HCT116 (cell line): Measurements from ENCODE around the gene HYLS1. TPM values are rescaled to one million over a fixed set of nuclear protein-coding genes. Genes with fewer than 3 reads are reported as not detected.

Source experiments
- ATAC-seq: fragments of 200-7000 bp; cut with Tn5 transposase; 2 replicates; pipeline ENCODE4 v1.9.1; 2020; ENCODE audit warnings: mild to moderate bottlenecking, moderate library complexity
- BruUV-seq: library from RNA; stranded (reverse); fragments of 400-500 nt; replicated peaks from 2 replicates; lab custom pipeline; 2021; lab: Mats Ljungman, UMichigan
- CTCF ChIA-PET: fragments of 300-600 bp; sonication (Branson Sonifier 250); formaldehyde crosslinking; loops from one replicate; lab custom pipeline; 2021; ENCODE audit warnings: antibody characterized with exemption; lab: Charles Lee
- POLR2A ChIA-PET: fragments of 300-600, 350-600 bp; sonication (Branson Sonifier 250); formaldehyde crosslinking; loops from one replicate; lab custom pipeline; 2021; ENCODE audit warnings: antibody characterized with exemption; lab: Charles Lee
- RAD21 ChIA-PET, 2 experiments: fragments of 300-600 bp; sonication (Branson Sonifier 250); formaldehyde crosslinking; loops; one replicate each; lab custom pipeline; 2023; ENCODE audit warnings: low total read pairs in 2 of 2; ENCODE audit not compliant: uncharacterized antibody in 2 of 2, unreplicated experiment in 2 of 2, low non-redundant PET in 1 of 2; lab: Charles Lee
- DNase-seq: peaks from one replicate; pipeline ENCODE4 v3.0.0-alpha.2; 2010; ENCODE audit warnings: low read depth, low spot score
- H2AFZ ChIP-seq: fragments of 200-600 bp; shearing (Covaris generic), sonication (generic); 2 replicates; pipeline ENCODE4 v1.6.1; 2017; ENCODE audit warnings: low read depth, mixed run types, mixed read lengths, antibody characterized with exemption, low read length; ENCODE audit not compliant: poor library complexity, severe bottlenecking
- H3K27ac ChIP-seq: 2 replicates; pipeline ENCODE4 v1.5.1; 2012; ENCODE audit warnings: low read depth, low read length
- H3K27me3 ChIP-seq: fragments of 200-600 bp; sonication (generic); 2 replicates; pipeline ENCODE4 v1.6.1; 2016; ENCODE audit warnings: mixed run types, low read length, mixed read lengths; ENCODE audit not compliant: insufficient read depth
- H3K36me3 ChIP-seq, 2 experiments: fragments of 200-500 bp in 1 of 2; fragments of 200-600 bp in 1 of 2; sonication (Bioruptor generic) in 1 of 2; sonication (generic) in 1 of 2; 2 replicates each; pipeline versions ENCODE4 v1.5.1 to v1.6.1; 2014 to 2016; ENCODE audit warnings: low read length in 2 of 2, inconsistent platforms in 1 of 2, mixed read lengths in 1 of 2, mixed run types in 1 of 2; ENCODE audit not compliant: insufficient read depth in 2 of 2, control insufficient read depth in 1 of 2
- H3K4me1 ChIP-seq, 2 experiments: fragments of 200-600 bp in 1 of 2; sonication (generic) in 1 of 2; 2 replicates each; pipeline versions ENCODE4 v1.5.1 to v1.6.1; 2012 to 2017; ENCODE audit warnings: low read length in 2 of 2, inconsistent platforms in 1 of 2, mild to moderate bottlenecking in 1 of 2, mixed read lengths in 1 of 2, mixed run types in 1 of 2, moderate library complexity in 1 of 2; ENCODE audit not compliant: insufficient read depth in 2 of 2, control insufficient read depth in 1 of 2
- H3K4me2 ChIP-seq: fragments of 200-600 bp; sonication (generic); 2 replicates; pipeline ENCODE4 v1.6.1; 2017; ENCODE audit warnings: mixed run types, low read length, mixed read lengths
- H3K4me3 ChIP-seq, 2 experiments: fragments of 200-600 bp in 1 of 2; sonication (generic) in 1 of 2; replicated peaks in 1 of 2; 2 replicates each; pipeline ENCODE4 v1.5.1; 2011 to 2016; ENCODE audit warnings: low read length in 2 of 2, control low read depth in 1 of 2, low read depth in 1 of 2, mild to moderate bottlenecking in 1 of 2, mixed read lengths in 1 of 2, mixed run types in 1 of 2
- H3K79me2 ChIP-seq: fragments of 200-600 bp; sonication (generic); 2 replicates; pipeline ENCODE4 v1.6.1; 2017; ENCODE audit warnings: mild to moderate bottlenecking, mixed run types, low read length, moderate library complexity, mixed read lengths; ENCODE audit not compliant: insufficient read depth
- H3K9ac ChIP-seq: fragments of 200-600 bp; sonication (generic); 2 replicates; pipeline ENCODE4 v1.6.1; 2016; ENCODE audit warnings: low read length, mixed read lengths
- H3K9me2 ChIP-seq: fragments of 200-600 bp; sonication (generic), shearing (Covaris generic); 2 replicates; pipeline ENCODE4 v1.6.1; 2017; ENCODE audit warnings: mixed run types, mild to moderate bottlenecking, moderate library complexity; ENCODE audit not compliant: insufficient read depth
- H3K9me3 ChIP-seq, 2 experiments: fragments of 200-500 bp in 1 of 2; fragments of 200-600 bp in 1 of 2; sonication (Bioruptor generic) in 1 of 2; sonication (generic) in 1 of 2; 2 replicates each; pipeline ENCODE4 v1.6.1; 2014 to 2017; ENCODE audit warnings: low read length in 2 of 2, mixed read lengths in 2 of 2, inconsistent platforms in 1 of 2, low read depth in 1 of 2, mild to moderate bottlenecking in 1 of 2, mixed run types in 1 of 2, moderate library complexity in 1 of 2; ENCODE audit not compliant: control insufficient read depth in 1 of 2, insufficient read depth in 1 of 2
- H4K20me1 ChIP-seq: fragments of 200-600 bp; sonication (generic), shearing (Covaris generic); 2 replicates; pipeline ENCODE4 v1.6.1; 2017; ENCODE audit warnings: mixed run types, mild to moderate bottlenecking, moderate library complexity; ENCODE audit not compliant: insufficient read depth
- CBX3 ChIP-seq: IDR thresholded peaks from 2 replicates; pipeline ENCODE4 v1.6.1; 2012; ENCODE audit warnings: low read depth
- CEBPB ChIP-seq: IDR thresholded peaks from 2 replicates; pipeline ENCODE4 v1.6.1; 2012; ENCODE audit warnings: low read depth
- EGR1 ChIP-seq: IDR thresholded peaks from 2 replicates; pipeline ENCODE4 v1.6.1; 2012; ENCODE audit warnings: low read depth
- FOSL1 ChIP-seq: IDR thresholded peaks from 2 replicates; pipeline ENCODE4 v1.6.1; 2012; ENCODE audit warnings: low read depth
- MAX ChIP-seq: IDR thresholded peaks from 2 replicates; pipeline ENCODE4 v1.6.1; 2012
- POLR2A ChIP-seq: IDR thresholded peaks from 2 replicates; pipeline ENCODE4 v1.7.0; 2011; ENCODE audit warnings: borderline replicate concordance; ENCODE audit not compliant: insufficient read depth, insufficient read length; ENCODE audit errors: extremely low read depth
- RAD21 ChIP-seq: IDR thresholded peaks from 2 replicates; pipeline ENCODE4 v1.6.1; 2012; ENCODE audit warnings: low read depth, mild to moderate bottlenecking
- SIN3A ChIP-seq: IDR thresholded peaks from 2 replicates; pipeline ENCODE4 v1.6.1; 2012; ENCODE audit warnings: low read depth
- SRF ChIP-seq: IDR thresholded peaks from 2 replicates; pipeline ENCODE4 v1.6.1; 2012; ENCODE audit warnings: low read depth
- TCF7L2 ChIP-seq: IDR thresholded peaks from 2 replicates; pipeline ENCODE4 v1.7.0; 2011; ENCODE audit warnings: borderline replicate concordance, inconsistent platforms; ENCODE audit not compliant: insufficient read depth, insufficient read length; ENCODE audit errors: extremely low read depth
- YY1 ChIP-seq: IDR thresholded peaks from 2 replicates; pipeline ENCODE4 v1.6.1; 2011; ENCODE audit warnings: low read length, low read depth, moderate library complexity, mild to moderate bottlenecking; ENCODE audit not compliant: insufficient replicate concordance; ENCODE audit errors: extremely low read depth
- ZBTB33 ChIP-seq: IDR thresholded peaks from 2 replicates; pipeline ENCODE4 v1.6.1; 2011; ENCODE audit warnings: mild to moderate bottlenecking, low read length, moderate library complexity; ENCODE audit not compliant: insufficient replicate concordance; ENCODE audit errors: extremely low read depth
- ZFX ChIP-seq: fragments of 450-650 bp; IDR thresholded peaks from 2 replicates; pipeline ENCODE4 v1.6.1; 2017
- intact Hi-C: fragments of 100-400 bp; cut with micrococcal nuclease; formaldehyde crosslinking; loops from 2 replicates; pipeline ENCODE4 v1.10.0; 2022
- total RNA-seq: library from RNA; stranded (reverse); gene quantifications from one replicate; pipeline ENCODE4 v1.2.1, GENCODE V29; 2021; ENCODE audit not compliant: unreplicated experiment

HYLS1 gene
- total RNA-seq, 1 experiment from 2014 or later, result 18.9 TPM

- TF ChIP-seq POLR2A (no peak), SRF (no peak), RAD21 (no peak), SIN3A (no peak), CBX3 (no peak)
These were observed 3.1 kb downstream of the HYLS1 start (continued) for GRCh38 chr11:125890447-125891100.

GRCh38 chr11:125892071-125892470, 4.6 kb downstream of the HYLS1 start:
- BruUV-seq, result no TSS peak
- Histone ChIP-seq H3K27me3 (no peaks in the 10 kb centered on the region), H3K4me2 (no peak overlapping the region), H2AFZ (no peak overlapping the region), H3K4me1 (peaks cover 1 to 19% of the 10 kb centered on the region in 2 experiments; a peak in 3 of 4 replicates), H3K9me3 (no peaks in the 10 kb centered on the region), H3K9me2 (no peaks in the 10 kb centered on the region), H3K79me2 (peaks cover 92% of the 10 kb centered on the region), H3K4me3 (no peak overlapping the region), H3K27ac (no peak overlapping the region), H3K36me3 (peaks cover 24 to 36% of the 10 kb centered on the region in 2 experiments; a peak in 3 of 4 replicates), H4K20me1 (peaks cover 3% of the 10 kb centered on the region; the same call in 1 of the 2 replicates), H3K9ac (no peak overlapping the region)
- ChIA-PET RAD21 (no interaction called here), CTCF (no interaction called here), POLR2A (no interaction called here)
- intact Hi-C loops, result no loop called here
- TF ChIP-seq RAD21, result no peak
- no peak for TF ChIP-seq ZBTB33
- no peak for TF ChIP-seq MAX
- TF ChIP-seq ZFX, result no peak
- no peak for TF ChIP-seq YY1
- TF ChIP-seq TCF7L2, result no peak
- TF ChIP-seq FOSL1, result no peak
- TF ChIP-seq EGR1, result no peak
- no peak for TF ChIP-seq SIN3A
- TF ChIP-seq SRF, result no peak
- TF ChIP-seq CEBPB, result no peak
- no peak for DNase-seq
- ATAC-seq, result no peak
